ENCODE results near the gene EIF3K. TPM values are rescaled to one million over a fixed set of nuclear protein-coding genes. Genes with fewer than 3 reads are reported as not detected.

Gene EIF3K
- total and polyA plus RNA-seq, 2 of the 8 experiments (the other 6 are each of a cell fraction or from before 2014, with no cell fraction given), result 329 to 937 TPM

GRCh38 chr19:38662537-38663155 lies 43.7 kb downstream of the EIF3K start (continued):
- TF ChIP-seq TAF7 (optimal IDR thresholded peaks at IDR 0.05; ENCODE audit: borderline replicate concordance, low read depth, low read length), result no peak
- no peak for TF ChIP-seq JUN (IDR thresholded peaks at IDR 0.05; ENCODE audit: low read depth, low read length)
- no peak for TF ChIP-seq SUZ12 (IDR thresholded peaks at IDR 0.05; ENCODE audit: low read length)
- no peak for TF ChIP-seq ASH2L (IDR thresholded peaks at IDR 0.05; ENCODE audit: low read length)
- no peak for TF ChIP-seq TBP (IDR thresholded peaks at IDR 0.05; ENCODE audit: low read depth, low read length)
- no peak for TF ChIP-seq FOSL1 (IDR thresholded peaks at IDR 0.05; ENCODE audit: insufficient read depth, low read depth, low read length)

Data from H1 (cell line).